ENCODE measurements around the gene RSRC2.
"Not testable (repeated sequence)": the region's sequence is repeated elsewhere in the genome, so short reads cannot be mapped to it uniquely, and the experiment has no call there.

RSRC2 gene

GRCh38 chr12:122513660-122514059, 13.1 kb downstream of the RSRC2 start:
- no peak for TF ChIP-seq CTCF (IDR thresholded peaks at IDR 0.05; ENCODE audit: low read depth, low read length)
- H3K4me3 ChIP-seq (replicated peaks in 1 of 2; ENCODE audit: low read depth in 2 of 2, low read length in 2 of 2): no peak overlapping the region
- DNase-seq (ENCODE audit: low read depth in 2 of 2): no peak

GRCh38 chr12:122513028-122513427, 13.7 kb downstream of the RSRC2 start:
- H3K4me3 ChIP-seq (replicated peaks in 1 of 2; ENCODE audit: low read depth in 2 of 2, low read length in 2 of 2); DNase-seq (ENCODE audit: low read depth in 2 of 2): not testable (repeated sequence)

- TF ChIP-seq CTCF (IDR thresholded peaks at IDR 0.05; ENCODE audit: low read depth, low read length): no peak
- DNase-seq (ENCODE audit: low read depth in 2 of 2): no peak
- no peak overlapping the region for H3K4me3 ChIP-seq (replicated peaks in 1 of 2; ENCODE audit: low read depth in 2 of 2, low read length in 2 of 2)
Observed at GRCh38 chr12:122508163-122508562, 18.6 kb downstream of the RSRC2 start.

- H3K4me3 ChIP-seq (replicated peaks in 1 of 2; ENCODE audit: low read depth in 2 of 2, low read length in 2 of 2): no peak overlapping the region
- no peak for TF ChIP-seq CTCF (IDR thresholded peaks at IDR 0.05; ENCODE audit: low read depth, low read length)
Observed at GRCh38 chr12:122506393-122506938, 20.3 kb downstream of the RSRC2 start.

GRCh38 chr12:122505419-122506051, 21.2 kb downstream of the RSRC2 start:
- no peak for TF ChIP-seq CTCF (IDR thresholded peaks at IDR 0.05; ENCODE audit: low read depth, low read length)
- no peak overlapping the region for H3K4me3 ChIP-seq (replicated peaks in 1 of 2; ENCODE audit: low read depth in 2 of 2, low read length in 2 of 2)
- no peak for DNase-seq (ENCODE audit: low read depth in 2 of 2)

More at GRCh38 chr12:122506393-122506938, 20.3 kb downstream of the RSRC2 start:
- no peak for DNase-seq (ENCODE audit: low read depth in 2 of 2)

GRCh38 chr12:122503783-122504590, 22.7 kb downstream of the RSRC2 start:
- DNase-seq (ENCODE audit: low read depth in 2 of 2): no peak
- H3K4me3 ChIP-seq (replicated peaks in 1 of 2; ENCODE audit: low read depth in 2 of 2, low read length in 2 of 2): no peak overlapping the region
- TF ChIP-seq CTCF (IDR thresholded peaks at IDR 0.05; ENCODE audit: low read depth, low read length): no peak

GRCh38 chr12:122503147-122503751, 23.5 kb downstream of the RSRC2 start:
- H3K4me3 ChIP-seq (replicated peaks in 1 of 2; ENCODE audit: low read depth in 2 of 2, low read length in 2 of 2): no peak overlapping the region
- no peak for TF ChIP-seq CTCF (IDR thresholded peaks at IDR 0.05; ENCODE audit: low read depth, low read length)
- no peak for DNase-seq (ENCODE audit: low read depth in 2 of 2)
